ENCODE data around the gene FAM13B. TPM values are rescaled to one million over a fixed set of nuclear protein-coding genes. Genes with fewer than 3 reads are reported as not detected.
A peak's percentile ranks its signal among the peaks of the same experiment; 100 is the strongest.

The FAM13B gene
- total RNA-seq, 1 donor from 2014 or later = 84.1 TPM

- POLR2A ChIA-PET = no interaction called here
- no peak for DNase-seq
- no peaks in the 10 kb centered on the region for H3K9me3 Mint-ChIP-seq
- no peak for TF ChIP-seq CTCF (IDR thresholded peaks at IDR 0.05)
- peaks cover 20% of the 10 kb centered on the region for H3K4me1 Mint-ChIP-seq
- no peak overlapping the region for H3K27ac Mint-ChIP-seq
- intact Hi-C loops (cut with micrococcal nuclease) = no loop called here
- CTCF ChIA-PET = interaction anchor here (1.0 to 8.5 kb wide), 3 partner anchors 11 to 260 kb away, joined by 3 to 144 read pairs (median 4); no protein-coding TSS in a partner anchor
- no peak for ATAC-seq (ENCODE audit: low read depth)
- no peaks in the 10 kb centered on the region for H3K36me3 Mint-ChIP-seq (ENCODE audit: low read depth)
- H3K27me3 Mint-ChIP-seq = no peaks in the 10 kb centered on the region
- H3K4me3 Mint-ChIP-seq = no peak overlapping the region
Measured at GRCh38 chr5:138038826-138039225, 5.9 kb upstream of the FAM13B start.

GRCh38 chr5:138037907-138038633 is 5.2 kb upstream of the FAM13B start:
- TF ChIP-seq CTCF (IDR thresholded peaks at IDR 0.05) = no peak
- intact Hi-C loops (cut with micrococcal nuclease) = loop anchor here (2.0 kb wide), 1 partner anchor 299 kb away; no protein-coding TSS in a partner anchor
- ATAC-seq (ENCODE audit: low read depth) = no peak
- DNase-seq = no peak
- Mint-ChIP-seq H3K4me3 (no peak overlapping the region), H3K27ac (no peak overlapping the region), H3K27me3 (no peaks in the 10 kb centered on the region), H3K4me1 (peaks cover 27% of the 10 kb centered on the region), H3K9me3 (no peaks in the 10 kb centered on the region), H3K36me3 (ENCODE audit: low read depth) (no peaks in the 10 kb centered on the region)
- CTCF ChIA-PET = interaction anchor here (1.0 to 8.5 kb wide), 3 partner anchors 11 to 259 kb away, joined by 3 to 144 read pairs (median 4); no protein-coding TSS in a partner anchor
- POLR2A ChIA-PET = no interaction called here

- intact Hi-C loops (cut with micrococcal nuclease) = loop anchor here (2.0 kb wide), 1 partner anchor 300 kb away; no protein-coding TSS in a partner anchor
- no peak overlapping the region for H3K4me3 Mint-ChIP-seq
- peaks cover 25% of the 10 kb centered on the region for H3K4me1 Mint-ChIP-seq
- no peaks in the 10 kb centered on the region for H3K9me3 Mint-ChIP-seq
- ATAC-seq (ENCODE audit: low read depth) = no peak
- no peak for TF ChIP-seq CTCF (IDR thresholded peaks at IDR 0.05)
- H3K27ac Mint-ChIP-seq = no peak overlapping the region
- peaks cover 2% of the 10 kb centered on the region for H3K36me3 Mint-ChIP-seq (ENCODE audit: low read depth)
- POLR2A ChIA-PET = no interaction called here
- DNase-seq = no peak
- CTCF ChIA-PET = interaction anchor here (3.1 to 8.5 kb wide), 3 partner anchors 10 to 96 kb away, joined by 12 to 144 read pairs (median 14); no protein-coding TSS in a partner anchor
- H3K27me3 Mint-ChIP-seq = no peaks in the 10 kb centered on the region
Measured at GRCh38 chr5:138037271-138037670, 4.4 kb upstream of the FAM13B start.

- intact Hi-C loops (cut with micrococcal nuclease) = loop anchor here (1.0 to 2.0 kb wide), 5 partner anchors 32 to 301 kb away; no protein-coding TSS in a partner anchor
Measured at GRCh38 chr5:138035605-138036537, 3.0 kb upstream of the FAM13B start.

More at GRCh38 chr5:138035605-138036537, 3.0 kb upstream of the FAM13B start:
- ChIA-PET CTCF (interaction anchor here (0.7 to 8.5 kb wide), 20 partner anchors 9 to 370 kb away, joined by 3 to 144 read pairs (median 4); partner anchors contain the start of gene HNRNPA0), POLR2A (interaction anchor here (0.6 kb wide), 2 partner anchors 31 to 149 kb away, joined by 3 to 4 read pairs; no protein-coding TSS in a partner anchor)
- peaks cover 9% of the 10 kb centered on the region for H3K36me3 Mint-ChIP-seq (ENCODE audit: low read depth)
- no peaks in the 10 kb centered on the region for H3K27me3 Mint-ChIP-seq
- no peaks in the 10 kb centered on the region for H3K9me3 Mint-ChIP-seq
- H3K4me1 Mint-ChIP-seq = peaks cover 34% of the 10 kb centered on the region
- peak; percentile 44 for ATAC-seq (ENCODE audit: low read depth)
- peak overlapping the region; percentile 21 for H3K27ac Mint-ChIP-seq
- TF ChIP-seq CTCF (IDR thresholded peaks at IDR 0.05) = peak; percentile 72
- H3K4me3 Mint-ChIP-seq = peak overlapping the region; percentile 48
- no peak for DNase-seq

Data from activated B cell treated with CpG ODN at 0.5 μM for 24 hours (primary cell).